ENCODE measurements around the gene ELOVL5. TPM values are rescaled to one million over a fixed set of nuclear protein-coding genes. Genes with fewer than 3 reads are reported as not detected.
"Not testable (repeated sequence)": the region's sequence is repeated elsewhere in the genome, so short reads cannot be mapped to it uniquely, and the experiment has no call there.

Gene ELOVL5
- total RNA-seq, 1 donor from 2014 or later, result 52.8 TPM

DNA sequence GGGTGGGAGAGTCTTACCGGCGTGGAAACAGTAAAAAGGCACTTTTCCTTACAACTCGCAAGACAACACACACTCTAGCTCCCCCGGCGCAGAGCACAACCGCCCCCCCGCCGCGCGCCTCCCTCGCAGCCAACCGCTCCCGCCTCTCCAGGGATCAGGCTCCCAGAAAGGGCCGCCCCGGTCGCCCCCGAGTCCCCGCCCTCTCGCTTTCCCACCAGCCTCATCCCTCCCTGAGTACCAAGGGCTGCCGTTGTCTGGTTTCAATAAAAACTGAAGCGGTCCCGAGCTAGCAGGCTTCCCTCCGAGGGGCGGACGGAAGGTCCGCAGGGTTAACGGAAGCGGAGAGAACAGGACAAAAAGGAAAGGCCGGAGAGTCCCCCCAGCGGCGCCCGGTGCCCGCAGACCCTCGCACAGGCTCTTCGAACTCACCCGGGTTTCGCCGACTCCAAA lies 804 bp downstream of the ELOVL5 start:
- H3K4me3 Mint-ChIP-seq (ENCODE audit: unreplicated experiment), result peak overlapping the region; percentile 95
- Histone ChIP-seq H2AFZ (ENCODE audit: low read depth, low read length) (peak overlapping the region; percentile 86), H3K27me3 (ENCODE audit: insufficient read depth, low read length) (no peaks in the 10 kb centered on the region)

GRCh38 chr6:53347250-53347920 lies 1.4 kb downstream of the ELOVL5 start:
- Histone ChIP-seq H3K9me3 (ENCODE audit: insufficient read depth, low read depth, low read length) (no peaks in the 10 kb centered on the region), H2AFZ (ENCODE audit: low read depth, low read length) (no peak overlapping the region), H3K4me1 (ENCODE audit: insufficient read depth, low read length) (peaks cover 16% of the 10 kb centered on the region), H3K9ac (ENCODE audit: low read length) (peak overlapping the region; percentile 95), H3K79me2 (ENCODE audit: insufficient read depth, low read length) (peaks cover 63% of the 10 kb centered on the region), H3K4me3 (ENCODE audit: insufficient read depth, low read depth, low read length) (peak overlapping the region; percentile 85), H3K27ac (ENCODE audit: low read depth, low read length) (peak overlapping the region; percentile 87), H3K27me3 (ENCODE audit: insufficient read depth, low read length) (no peaks in the 10 kb centered on the region), H3K4me2 (ENCODE audit: low read length) (peak overlapping the region; percentile 98), H4K20me1 (ENCODE audit: insufficient read depth, low read length) (peaks cover 54% of the 10 kb centered on the region), H3K36me3 (ENCODE audit: insufficient read depth, low read length) (peaks cover 2% of the 10 kb centered on the region)
- Mint-ChIP-seq H3K27ac (ENCODE audit: unreplicated experiment) (peak overlapping the region; percentile 47), H3K27me3 (ENCODE audit: low read depth, unreplicated experiment) (no peaks in the 10 kb centered on the region), H3K4me1 (ENCODE audit: low read depth, unreplicated experiment) (peaks cover 4% of the 10 kb centered on the region), H3K4me3 (ENCODE audit: unreplicated experiment) (peak overlapping the region; percentile 95), H3K9me3 (ENCODE audit: unreplicated experiment) (no peaks in the 10 kb centered on the region), H3K36me3 (ENCODE audit: low read depth, unreplicated experiment) (peaks cover 4% of the 10 kb centered on the region)
- TF ChIP-seq, protein P1, sequence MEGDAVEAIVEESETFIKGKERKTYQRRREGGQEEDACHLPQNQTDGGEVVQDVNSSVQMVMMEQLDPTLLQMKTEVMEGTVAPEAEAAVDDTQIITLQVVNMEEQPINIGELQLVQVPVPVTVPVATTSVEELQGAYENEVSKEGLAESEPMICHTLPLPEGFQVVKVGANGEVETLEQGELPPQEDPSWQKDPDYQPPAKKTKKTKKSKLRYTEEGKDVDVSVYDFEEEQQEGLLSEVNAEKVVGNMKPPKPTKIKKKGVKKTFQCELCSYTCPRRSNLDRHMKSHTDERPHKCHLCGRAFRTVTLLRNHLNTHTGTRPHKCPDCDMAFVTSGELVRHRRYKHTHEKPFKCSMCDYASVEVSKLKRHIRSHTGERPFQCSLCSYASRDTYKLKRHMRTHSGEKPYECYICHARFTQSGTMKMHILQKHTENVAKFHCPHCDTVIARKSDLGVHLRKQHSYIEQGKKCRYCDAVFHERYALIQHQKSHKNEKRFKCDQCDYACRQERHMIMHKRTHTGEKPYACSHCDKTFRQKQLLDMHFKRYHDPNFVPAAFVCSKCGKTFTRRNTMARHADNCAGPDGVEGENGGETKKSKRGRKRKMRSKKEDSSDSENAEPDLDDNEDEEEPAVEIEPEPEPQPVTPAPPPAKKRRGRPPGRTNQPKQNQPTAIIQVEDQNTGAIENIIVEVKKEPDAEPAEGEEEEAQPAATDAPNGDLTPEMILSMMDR (IDR thresholded peaks at IDR 0.05; ENCODE audit: insufficient read depth, low read depth, low read length), result no peak
- TF ChIP-seq EZH2 (IDR thresholded peaks at IDR 0.05; ENCODE audit: insufficient read depth, low read length), result no peak
- DNase-seq (ENCODE audit: low read depth), result peak; percentile 41
- FAIRE-seq, result no peak

More for the DNA sequence above, 804 bp downstream of the ELOVL5 start:
- Histone ChIP-seq H3K9me3 (ENCODE audit: insufficient read depth, low read depth, low read length) (no peaks in the 10 kb centered on the region), H3K36me3 (ENCODE audit: insufficient read depth, low read length) (peaks cover 2% of the 10 kb centered on the region), H3K79me2 (ENCODE audit: insufficient read depth, low read length) (peaks cover 57% of the 10 kb centered on the region), H3K4me2 (ENCODE audit: low read length) (peak overlapping the region; percentile 98), H3K4me1 (ENCODE audit: insufficient read depth, low read length) (peaks cover 16% of the 10 kb centered on the region), H4K20me1 (ENCODE audit: insufficient read depth, low read length) (peaks cover 49% of the 10 kb centered on the region), H3K9ac (ENCODE audit: low read length) (peak overlapping the region; percentile 95), H3K4me3 (ENCODE audit: insufficient read depth, low read depth, low read length) (peak overlapping the region; percentile 85), H3K27ac (ENCODE audit: low read depth, low read length) (peak overlapping the region; percentile 87)
- DNase-seq (ENCODE audit: low read depth) (peak; percentile 46), FAIRE-seq (no peak)
- TF ChIP-seq EZH2 (IDR thresholded peaks at IDR 0.05; ENCODE audit: insufficient read depth, low read length), result no peak
- TF ChIP-seq, protein P1 (IDR thresholded peaks at IDR 0.05; ENCODE audit: insufficient read depth, low read depth, low read length), result no peak
- H3K36me3 Mint-ChIP-seq (ENCODE audit: low read depth, unreplicated experiment), result peaks cover 4% of the 10 kb centered on the region
- peaks cover 4% of the 10 kb centered on the region for H3K4me1 Mint-ChIP-seq (ENCODE audit: low read depth, unreplicated experiment)
- H3K27me3 Mint-ChIP-seq (ENCODE audit: low read depth, unreplicated experiment), result no peaks in the 10 kb centered on the region
- H3K27ac Mint-ChIP-seq (ENCODE audit: unreplicated experiment), result peak overlapping the region; percentile 43
- no peaks in the 10 kb centered on the region for H3K9me3 Mint-ChIP-seq (ENCODE audit: unreplicated experiment)

GRCh38 chr6:53346049-53346448 lies 2.7 kb downstream of the ELOVL5 start:
- H3K36me3 Mint-ChIP-seq (ENCODE audit: low read depth, unreplicated experiment); H3K36me3 ChIP-seq (ENCODE audit: insufficient read depth, low read length); H3K27ac Mint-ChIP-seq (ENCODE audit: unreplicated experiment); H3K4me2 ChIP-seq (ENCODE audit: low read length); H3K9me3 Mint-ChIP-seq (ENCODE audit: unreplicated experiment); H3K9ac ChIP-seq (ENCODE audit: low read length); H2AFZ ChIP-seq (ENCODE audit: low read depth, low read length); H3K27ac ChIP-seq (ENCODE audit: low read depth, low read length); H3K4me3 ChIP-seq (ENCODE audit: insufficient read depth, low read depth, low read length); H3K4me1 Mint-ChIP-seq (ENCODE audit: low read depth, unreplicated experiment); FAIRE-seq; H3K27me3 ChIP-seq (ENCODE audit: insufficient read depth, low read length); H3K9me3 ChIP-seq (ENCODE audit: insufficient read depth, low read depth, low read length); DNase-seq (ENCODE audit: low read depth); H3K27me3 Mint-ChIP-seq (ENCODE audit: low read depth, unreplicated experiment): not testable (repeated sequence)
- peak overlapping the region; percentile 4 for H3K4me3 Mint-ChIP-seq (ENCODE audit: unreplicated experiment)
- Histone ChIP-seq H4K20me1 (ENCODE audit: insufficient read depth, low read length) (peaks cover 68% of the 10 kb centered on the region), H3K79me2 (ENCODE audit: insufficient read depth, low read length) (peaks cover 76% of the 10 kb centered on the region), H3K4me1 (ENCODE audit: insufficient read depth, low read length) (peaks cover 16% of the 10 kb centered on the region)

Data from astrocyte (in vitro differentiated cells and primary cell).